ENCODE measurements around the gene TMEM101. TPM values are rescaled to one million over a fixed set of nuclear protein-coding genes. Genes with fewer than 3 reads are reported as not detected.
A peak's percentile ranks its signal among the peaks of the same experiment; 100 is the strongest.

Gene TMEM101
- total and polyA plus RNA-seq, 2 of the 13 experiments (the other 11 are each of a cell fraction or from before 2014, with no cell fraction given) = 72.0 to 100 TPM

- TF ChIP-seq SALL1 (CRISPR knock-in tag; IDR thresholded peaks at IDR 0.05) = peak; percentile 76
- TF ChIP-seq SMC3 (IDR thresholded peaks at IDR 0.05; ENCODE audit: low read length) = 0 out of 2 replicates have a peak, but pooled peaks have one; percentile 7
- no peak for TF ChIP-seq CSRNP2 (CRISPR knock-in tag; conservative IDR thresholded peaks at IDR 0.05; ENCODE audit: low read depth)
- TF ChIP-seq KLF16 (CRISPR knock-in tag; IDR thresholded peaks at IDR 0.05) = peak in 1 of 2 experiments; percentile 93; a peak in 2 of 4 replicates
- TF ChIP-seq TRIM24 (CRISPR knock-in tag; IDR thresholded peaks at IDR 0.05) = no peak
- no peak for TF ChIP-seq ZFAT (CRISPR knock-in tag; conservative IDR thresholded peaks at IDR 0.05)
- TF ChIP-seq ZNF746 (CRISPR knock-in tag; IDR thresholded peaks at IDR 0.05) = peak; percentile 50; the same call in 1 of the 2 replicates
- TF ChIP-seq MZF1 (CRISPR knock-in tag; IDR thresholded peaks at IDR 0.05; ENCODE audit: borderline replicate concordance) = peak; percentile 35; the same call in 1 of the 2 replicates
- TF ChIP-seq THAP11 (CRISPR knock-in tag; IDR thresholded peaks at IDR 0.05) = peak; percentile 67; the same call in 1 of the 2 replicates
- TF ChIP-seq NCOR1 (IDR thresholded peaks at IDR 0.05; ENCODE audit: borderline replicate concordance, low read length) = no peak
- peak; percentile 13; the same call in 1 of the 2 replicates for TF ChIP-seq DR1 (CRISPR knock-in tag; IDR thresholded peaks at IDR 0.05)
- 0 out of 2 replicates have a peak, but pooled peaks have one; percentile 55 for TF ChIP-seq GATA4 (IDR thresholded peaks at IDR 0.05; ENCODE audit: borderline replicate concordance, low read depth)
- peak; percentile 53; the same call in 1 of the 2 replicates for TF ChIP-seq ZNF614 (CRISPR knock-in tag; IDR thresholded peaks at IDR 0.05; ENCODE audit: borderline replicate concordance)
- no peak for TF ChIP-seq SOX13 (IDR thresholded peaks at IDR 0.05)
- TF ChIP-seq SOX13 (CRISPR knock-in tag; conservative IDR thresholded peaks at IDR 0.05 in 1 of 2, IDR thresholded peaks at IDR 0.05 in 1 of 2) = peak in 1 of 2 experiments; percentile 49; a peak in 1 of 4 replicates
- no peak for TF ChIP-seq IKZF1 (IDR thresholded peaks at IDR 0.05)
- TF ChIP-seq ZNF547 (CRISPR knock-in tag; IDR thresholded peaks at IDR 0.05) = no peak; the same call in 1 of the 2 replicates
- TF ChIP-seq TAF15 (IDR thresholded peaks at IDR 0.05; ENCODE audit: low read depth, low read length, poor library complexity, severe bottlenecking) = no peak
- TF ChIP-seq ZNF124 (CRISPR knock-in tag; IDR thresholded peaks at IDR 0.05) = 0 out of 2 replicates have a peak, but pooled peaks have one; percentile 21
- peak; percentile 42; the same call in 1 of the 2 replicates for TF ChIP-seq NFKB2 (CRISPR knock-in tag; IDR thresholded peaks at IDR 0.05; ENCODE audit: borderline replicate concordance)
- TF ChIP-seq YEATS4 (CRISPR knock-in tag; IDR thresholded peaks at IDR 0.05; ENCODE audit: borderline replicate concordance) = 0 out of 2 replicates have a peak, but pooled peaks have one; percentile 29
- TF ChIP-seq CBX2 (IDR thresholded peaks at IDR 0.05; ENCODE audit: low read depth, low read length) = no peak
- no peak for TF ChIP-seq CBX2 (CRISPR knock-in tag; IDR thresholded peaks at IDR 0.05; ENCODE audit: low read depth)
- TF ChIP-seq HNF1A (IDR thresholded peaks at IDR 0.05; ENCODE audit: low read depth) = peak; percentile 96
- TF ChIP-seq HNF1A (CRISPR knock-in tag; IDR thresholded peaks at IDR 0.05; ENCODE audit: borderline replicate concordance) = peak; percentile 96
- 0 out of 2 replicates have a peak, but pooled peaks have one; percentile 83 for TF ChIP-seq ZNF550 (CRISPR knock-in tag; IDR thresholded peaks at IDR 0.05; ENCODE audit: borderline replicate concordance)
- 0 out of 2 replicates have a peak, but pooled peaks have one; percentile 7 for TF ChIP-seq DMAP1 (CRISPR knock-in tag; IDR thresholded peaks at IDR 0.05)
These were observed 13.3 kb downstream of the TMEM101 start (continued) for GRCh38 chr17:44001461-44001920.

Data from HepG2 (cell line).